ENCODE data around the gene PKM. TPM values are rescaled to one million over a fixed set of nuclear protein-coding genes. Genes with fewer than 3 reads are reported as not detected.

PKM gene
- total and polyA plus RNA-seq, 9 of the 15 experiments (the other 6 are each of a cell fraction or from before 2014, with no cell fraction given): 140 to 825 (median 383) TPM

DNA sequence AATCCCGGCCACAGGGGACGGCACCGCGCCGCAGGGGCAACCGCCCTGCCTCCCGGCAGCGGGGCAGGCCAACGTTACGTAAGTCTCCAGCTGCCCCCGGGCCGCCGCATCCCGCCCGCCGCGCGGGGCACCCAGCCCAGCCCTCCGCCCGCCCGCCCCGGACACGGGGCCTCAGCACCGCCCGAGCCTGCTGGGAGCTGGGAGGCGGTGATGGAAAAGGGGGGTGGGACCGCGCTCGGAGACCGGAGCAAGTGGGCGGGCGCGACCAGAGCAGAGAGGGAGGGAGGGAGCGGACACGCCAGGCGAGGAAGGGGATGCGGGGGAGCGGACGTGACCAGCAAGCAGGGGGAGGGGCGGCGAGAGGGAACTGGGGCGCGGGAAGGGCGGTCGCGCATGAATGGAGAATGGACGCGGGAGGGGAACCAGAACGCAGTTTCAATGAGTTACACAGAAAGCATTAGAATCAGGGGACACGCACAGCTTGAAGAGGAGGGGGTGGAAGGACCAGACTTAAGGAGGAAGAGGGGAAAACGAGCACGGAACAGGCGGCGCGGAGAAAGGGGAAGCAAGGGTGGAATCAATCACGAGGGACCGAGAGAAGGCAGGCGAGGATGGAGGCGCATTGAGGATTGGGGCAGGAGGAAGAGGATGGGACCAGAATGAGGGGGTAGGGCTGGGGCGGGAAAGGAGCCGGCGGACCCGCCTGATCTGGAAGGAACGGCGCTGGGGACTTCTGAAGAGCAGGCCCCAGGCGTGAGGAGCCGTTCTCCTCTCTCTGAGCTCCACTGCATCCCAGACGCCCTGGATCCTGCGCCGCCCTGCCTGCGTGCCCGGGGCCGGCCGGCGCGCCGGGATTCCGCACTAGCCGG is 559 bp downstream of the PKM start (continued):
- TF ChIP-seq, protein P1, sequence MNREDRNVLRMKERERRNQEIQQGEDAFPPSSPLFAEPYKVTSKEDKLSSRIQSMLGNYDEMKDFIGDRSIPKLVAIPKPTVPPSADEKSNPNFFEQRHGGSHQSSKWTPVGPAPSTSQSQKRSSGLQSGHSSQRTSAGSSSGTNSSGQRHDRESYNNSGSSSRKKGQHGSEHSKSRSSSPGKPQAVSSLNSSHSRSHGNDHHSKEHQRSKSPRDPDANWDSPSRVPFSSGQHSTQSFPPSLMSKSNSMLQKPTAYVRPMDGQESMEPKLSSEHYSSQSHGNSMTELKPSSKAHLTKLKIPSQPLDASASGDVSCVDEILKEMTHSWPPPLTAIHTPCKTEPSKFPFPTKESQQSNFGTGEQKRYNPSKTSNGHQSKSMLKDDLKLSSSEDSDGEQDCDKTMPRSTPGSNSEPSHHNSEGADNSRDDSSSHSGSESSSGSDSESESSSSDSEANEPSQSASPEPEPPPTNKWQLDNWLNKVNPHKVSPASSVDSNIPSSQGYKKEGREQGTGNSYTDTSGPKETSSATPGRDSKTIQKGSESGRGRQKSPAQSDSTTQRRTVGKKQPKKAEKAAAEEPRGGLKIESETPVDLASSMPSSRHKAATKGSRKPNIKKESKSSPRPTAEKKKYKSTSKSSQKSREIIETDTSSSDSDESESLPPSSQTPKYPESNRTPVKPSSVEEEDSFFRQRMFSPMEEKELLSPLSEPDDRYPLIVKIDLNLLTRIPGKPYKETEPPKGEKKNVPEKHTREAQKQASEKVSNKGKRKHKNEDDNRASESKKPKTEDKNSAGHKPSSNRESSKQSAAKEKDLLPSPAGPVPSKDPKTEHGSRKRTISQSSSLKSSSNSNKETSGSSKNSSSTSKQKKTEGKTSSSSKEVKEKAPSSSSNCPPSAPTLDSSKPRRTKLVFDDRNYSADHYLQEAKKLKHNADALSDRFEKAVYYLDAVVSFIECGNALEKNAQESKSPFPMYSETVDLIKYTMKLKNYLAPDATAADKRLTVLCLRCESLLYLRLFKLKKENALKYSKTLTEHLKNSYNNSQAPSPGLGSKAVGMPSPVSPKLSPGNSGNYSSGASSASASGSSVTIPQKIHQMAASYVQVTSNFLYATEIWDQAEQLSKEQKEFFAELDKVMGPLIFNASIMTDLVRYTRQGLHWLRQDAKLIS (CRISPR knock-in tag; IDR thresholded peaks at IDR 0.05): no peak
- TF ChIP-seq RBM39 (optimal IDR thresholded peaks at IDR 0.05; ENCODE audit: low read depth, low read length): no peak
- no peak for TF ChIP-seq ZC3H11A (IDR thresholded peaks at IDR 0.05; ENCODE audit: low read depth, low read length)
- TF ChIP-seq NR3C1 (CRISPR knock-in tag; IDR thresholded peaks at IDR 0.05): no peak
- peak; percentile 83 for TF ChIP-seq SMARCE1 (IDR thresholded peaks at IDR 0.05)
- TF ChIP-seq KHSRP (IDR thresholded peaks at IDR 0.05): no peak
- TF ChIP-seq NR2C2 (CRISPR knock-in tag; IDR thresholded peaks at IDR 0.05): no peak
- no peak for TF ChIP-seq NR2C2 (tag; IDR thresholded peaks at IDR 0.05)
- no peak for TF ChIP-seq IFI16 (CRISPR knock-in tag; IDR thresholded peaks at IDR 0.05)
- TF ChIP-seq TAL1 (IDR thresholded peaks at IDR 0.05): no peak
- TF ChIP-seq, protein P2, sequence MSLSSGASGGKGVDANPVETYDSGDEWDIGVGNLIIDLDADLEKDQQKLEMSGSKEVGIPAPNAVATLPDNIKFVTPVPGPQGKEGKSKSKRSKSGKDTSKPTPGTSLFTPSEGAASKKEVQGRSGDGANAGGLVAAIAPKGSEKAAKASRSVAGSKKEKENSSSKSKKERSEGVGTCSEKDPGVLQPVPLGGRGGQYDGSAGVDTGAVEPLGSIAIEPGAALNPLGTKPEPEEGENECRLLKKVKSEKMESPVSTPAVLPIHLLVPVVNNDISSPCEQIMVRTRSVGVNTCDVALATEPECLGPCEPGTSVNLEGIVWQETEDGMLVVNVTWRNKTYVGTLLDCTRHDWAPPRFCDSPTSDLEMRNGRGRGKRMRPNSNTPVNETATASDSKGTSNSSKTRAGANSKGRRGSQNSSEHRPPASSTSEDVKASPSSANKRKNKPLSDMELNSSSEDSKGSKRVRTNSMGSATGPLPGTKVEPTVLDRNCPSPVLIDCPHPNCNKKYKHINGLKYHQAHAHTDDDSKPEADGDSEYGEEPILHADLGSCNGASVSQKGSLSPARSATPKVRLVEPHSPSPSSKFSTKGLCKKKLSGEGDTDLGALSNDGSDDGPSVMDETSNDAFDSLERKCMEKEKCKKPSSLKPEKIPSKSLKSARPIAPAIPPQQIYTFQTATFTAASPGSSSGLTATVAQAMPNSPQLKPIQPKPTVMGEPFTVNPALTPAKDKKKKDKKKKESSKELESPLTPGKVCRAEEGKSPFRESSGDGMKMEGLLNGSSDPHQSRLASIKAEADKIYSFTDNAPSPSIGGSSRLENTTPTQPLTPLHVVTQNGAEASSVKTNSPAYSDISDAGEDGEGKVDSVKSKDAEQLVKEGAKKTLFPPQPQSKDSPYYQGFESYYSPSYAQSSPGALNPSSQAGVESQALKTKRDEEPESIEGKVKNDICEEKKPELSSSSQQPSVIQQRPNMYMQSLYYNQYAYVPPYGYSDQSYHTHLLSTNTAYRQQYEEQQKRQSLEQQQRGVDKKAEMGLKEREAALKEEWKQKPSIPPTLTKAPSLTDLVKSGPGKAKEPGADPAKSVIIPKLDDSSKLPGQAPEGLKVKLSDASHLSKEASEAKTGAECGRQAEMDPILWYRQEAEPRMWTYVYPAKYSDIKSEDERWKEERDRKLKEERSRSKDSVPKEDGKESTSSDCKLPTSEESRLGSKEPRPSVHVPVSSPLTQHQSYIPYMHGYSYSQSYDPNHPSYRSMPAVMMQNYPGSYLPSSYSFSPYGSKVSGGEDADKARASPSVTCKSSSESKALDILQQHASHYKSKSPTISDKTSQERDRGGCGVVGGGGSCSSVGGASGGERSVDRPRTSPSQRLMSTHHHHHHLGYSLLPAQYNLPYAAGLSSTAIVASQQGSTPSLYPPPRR (CRISPR knock-in tag; IDR thresholded peaks at IDR 0.05; ENCODE audit: borderline replicate concordance): no peak
- peak; percentile 5; the same call in 1 of the 2 replicates for TF ChIP-seq ZFX (CRISPR knock-in tag; IDR thresholded peaks at IDR 0.05)
- no peak for TF ChIP-seq ZNF764 (CRISPR knock-in tag; IDR thresholded peaks at IDR 0.05; ENCODE audit: low read depth)
- 0 out of 2 replicates have a peak, but pooled peaks have one; percentile 2 for TF ChIP-seq ZNF316 (IDR thresholded peaks at IDR 0.05)
- no peak; the same call in none of the 2 replicates for TF ChIP-seq MTA1 (IDR thresholded peaks at IDR 0.05; ENCODE audit: borderline replicate concordance)
- no peak for TF ChIP-seq ZNF146 (CRISPR knock-in tag; IDR thresholded peaks at IDR 0.05; ENCODE audit: unreplicated experiment)
- 0 out of 2 replicates have a peak, but pooled peaks have one; percentile 67 for TF ChIP-seq ZNF830 (CRISPR knock-in tag; IDR thresholded peaks at IDR 0.05)
- no peak for TF ChIP-seq SMARCC2 (IDR thresholded peaks at IDR 0.05; ENCODE audit: low read depth)
- no peak for TF ChIP-seq ZNF778 (CRISPR knock-in tag; IDR thresholded peaks at IDR 0.05)
- no peak for TF ChIP-seq CREBBP (IDR thresholded peaks at IDR 0.05; ENCODE audit: low read depth, low read length)
- no peak for TF ChIP-seq BRD9 (IDR thresholded peaks at IDR 0.05; ENCODE audit: low read depth, partially characterized antibody)
- no peak for TF ChIP-seq RB1 (IDR thresholded peaks at IDR 0.05; ENCODE audit: low read depth)
- TF ChIP-seq ZNF12 (CRISPR knock-in tag; IDR thresholded peaks at IDR 0.05): no peak
